OCI-LY1 (cell line): Measurements from ENCODE around the gene FNDC11.

ENCODE experiments used
- H2AFZ ChIP-seq: fragments of 200-600 bp; sonication (generic), shearing (Covaris generic); 2 replicates; pipeline ENCODE4 v1.6.0; 2014; ENCODE audit warnings: antibody characterized with exemption, mild to moderate bottlenecking, low read length
- H3F3A ChIP-seq: fragments of 200-600 bp; sonication (generic), shearing (Covaris generic); 2 replicates; pipeline ENCODE4 v1.6.0; 2014; ENCODE audit warnings: mild to moderate bottlenecking, antibody characterized with exemption, low read length, moderate library complexity; ENCODE audit not compliant: insufficient read depth
- H3K27ac ChIP-seq: fragments of 200-600 bp; sonication (generic); 2 replicates; pipeline ENCODE4 v1.5.1; 2014; ENCODE audit warnings: low read length, mixed run types, mild to moderate bottlenecking, low read depth; ENCODE audit not compliant: poor library complexity, severe bottlenecking
- H3K27me3 ChIP-seq: fragments of 200-600 bp; sonication (generic); 2 replicates; pipeline ENCODE4 v1.6.0; 2014; ENCODE audit warnings: antibody characterized with exemption, mild to moderate bottlenecking, low read length, moderate library complexity; ENCODE audit not compliant: insufficient read depth
- H3K36me3 ChIP-seq: fragments of 200-600 bp; sonication (generic); 2 replicates; pipeline ENCODE4 v1.6.1; 2014; ENCODE audit warnings: mild to moderate bottlenecking, antibody characterized with exemption, low read length, moderate library complexity, mixed read lengths; ENCODE audit not compliant: insufficient read depth
- H3K4me1 ChIP-seq: fragments of 200-600 bp; sonication (generic); 2 replicates; pipeline ENCODE4 v1.5.1; 2014; ENCODE audit warnings: mild to moderate bottlenecking, low read length, moderate library complexity; ENCODE audit not compliant: insufficient read depth, severe bottlenecking
- H3K4me2 ChIP-seq: fragments of 200-600 bp; sonication (generic), shearing (Covaris generic); 2 replicates; pipeline ENCODE4 v1.6.1; 2014; ENCODE audit warnings: low read length
- H3K4me3 ChIP-seq: fragments of 200-600 bp; sonication (generic); 2 replicates; pipeline ENCODE4 v1.5.1; 2014; ENCODE audit warnings: low read length, low read depth, mild to moderate bottlenecking, mixed read lengths; ENCODE audit not compliant: poor library complexity, severe bottlenecking
- H3K79me2 ChIP-seq: fragments of 200-600 bp; shearing (Covaris generic); 2 replicates; pipeline ENCODE4 v1.6.1; 2016; ENCODE audit warnings: mixed run types, low read length, mixed read lengths; ENCODE audit not compliant: insufficient read depth
- H3K9ac ChIP-seq: fragments of 200-600 bp; sonication (generic), shearing (Covaris generic); 2 replicates; pipeline ENCODE4 v1.6.1; 2014; ENCODE audit warnings: mild to moderate bottlenecking, low read length, mixed read lengths
- H3K9me2 ChIP-seq: fragments of 200-600 bp; sonication (generic), shearing (Covaris generic); 2 replicates; pipeline ENCODE4 v1.6.1; 2014; ENCODE audit warnings: low read depth, mild to moderate bottlenecking, low read length, mixed read lengths
- H3K9me3 ChIP-seq: fragments of 200-600 bp; shearing (Covaris generic); 2 replicates; pipeline ENCODE4 v1.6.1; 2014; ENCODE audit warnings: low read length, mixed read lengths
- H4K20me1 ChIP-seq: fragments of 200-600 bp; sonication (generic), shearing (Covaris generic); 2 replicates; pipeline ENCODE4 v1.6.0; 2016; ENCODE audit warnings: mild to moderate bottlenecking, low read length; ENCODE audit not compliant: insufficient read depth
- CTCF ChIP-seq: fragments of 200-600 bp; sonication (generic), shearing (Covaris generic); IDR thresholded peaks from 2 replicates; pipeline ENCODE4 v1.5.1; 2017; ENCODE audit warnings: mild to moderate bottlenecking, antibody characterized with exemption, low read length, moderate library complexity, mixed read lengths
- EZH2 ChIP-seq: fragments of 200-600 bp; sonication (generic), shearing (Covaris generic); IDR thresholded peaks from 2 replicates; pipeline ENCODE4 v1.8.0; 2017; ENCODE audit warnings: borderline replicate concordance, mixed run types, mild to moderate bottlenecking, antibody characterized with exemption, low read length, moderate library complexity, mixed read lengths

FNDC11 gene

GRCh38 chr20:63522091-63522868, 31.7 kb upstream of the FNDC11 start:
- Histone ChIP-seq H3K27ac (no peak overlapping the region), H3K9me2 (no peaks in the 10 kb centered on the region), H3K79me2 (no peaks in the 10 kb centered on the region), H3K4me3 (no peak overlapping the region), H2AFZ (no peak overlapping the region), H3K9me3 (0 out of 2 replicates have a peak, but pooled peaks cover 6% of the 10 kb centered on the region), H3K4me1 (peaks cover 14% of the 10 kb centered on the region), H3K27me3 (no peaks in the 10 kb centered on the region), H3K4me2 (no peak overlapping the region), H3K36me3 (peaks cover 27% of the 10 kb centered on the region), H4K20me1 (no peaks in the 10 kb centered on the region), H3K9ac (no peak overlapping the region), H3F3A (no peaks in the 10 kb centered on the region)
- TF ChIP-seq CTCF (no peak), EZH2 (no peak)

- no peak for TF ChIP-seq EZH2
- no peaks in the 10 kb centered on the region for H3K27me3 ChIP-seq
- H4K20me1 ChIP-seq = no peaks in the 10 kb centered on the region
- H3K79me2 ChIP-seq = no peaks in the 10 kb centered on the region
- peaks cover 14% of the 10 kb centered on the region for H3K4me1 ChIP-seq
- peaks cover 27% of the 10 kb centered on the region for H3K36me3 ChIP-seq
- H3K4me2 ChIP-seq = no peak overlapping the region
- 0 out of 2 replicates have a peak, but pooled peaks cover 6% of the 10 kb centered on the region for H3K9me3 ChIP-seq
- H3K9me2 ChIP-seq = no peaks in the 10 kb centered on the region
- no peak overlapping the region for H2AFZ ChIP-seq
- no peak overlapping the region for H3K4me3 ChIP-seq
- H3F3A ChIP-seq = no peaks in the 10 kb centered on the region
- no peak overlapping the region for H3K9ac ChIP-seq
- no peak overlapping the region for H3K27ac ChIP-seq
Observed at GRCh38 chr20:63522981-63523611, 30.9 kb upstream of the FNDC11 start.

GRCh38 chr20:63525185-63525584, 28.8 kb upstream of the FNDC11 start:
- H3K4me2 ChIP-seq = no peak overlapping the region
- H3F3A ChIP-seq = no peaks in the 10 kb centered on the region
- no peaks in the 10 kb centered on the region for H4K20me1 ChIP-seq
- TF ChIP-seq CTCF (no peak), EZH2 (no peak)
- H2AFZ ChIP-seq = no peak overlapping the region
- H3K9me2 ChIP-seq = no peaks in the 10 kb centered on the region
- H3K79me2 ChIP-seq = no peaks in the 10 kb centered on the region
- no peak overlapping the region for H3K9ac ChIP-seq
- H3K4me3 ChIP-seq = no peak overlapping the region
- no peaks in the 10 kb centered on the region for H3K27me3 ChIP-seq
- H3K4me1 ChIP-seq = peaks cover 7% of the 10 kb centered on the region
- H3K27ac ChIP-seq = no peak overlapping the region
- H3K9me3 ChIP-seq = 0 out of 2 replicates have a peak, but pooled peaks cover 6% of the 10 kb centered on the region
- H3K36me3 ChIP-seq = peaks cover 27% of the 10 kb centered on the region
